Measurements from ENCODE around the gene CHMP3.

The CHMP3 gene

DNA sequence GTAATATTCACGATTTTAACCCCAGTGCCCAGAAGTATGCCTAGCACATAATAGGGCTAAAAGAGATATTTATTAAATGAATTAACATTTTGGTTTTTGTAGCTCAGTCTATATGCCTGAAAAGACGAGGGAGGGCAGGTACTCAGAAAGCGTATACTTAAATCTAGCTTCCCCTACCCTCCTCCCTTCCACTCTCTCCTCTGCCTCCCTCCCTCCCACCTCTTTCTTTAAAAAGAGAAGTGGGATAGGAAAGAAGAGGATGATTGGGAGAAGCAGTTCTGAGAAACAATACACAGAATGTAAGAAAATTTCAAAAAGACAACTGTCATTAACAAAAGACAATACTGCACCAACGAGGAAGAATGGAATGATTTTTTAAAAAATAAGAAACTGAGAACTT lies 39.8 kb downstream of the CHMP3 start:
- no peaks in the 10 kb centered on the region for H3K4me1 ChIP-seq
- no peaks in the 10 kb centered on the region for H3K9me3 ChIP-seq
- H3K4me3 ChIP-seq (ENCODE audit: low read depth, low read length): no peak overlapping the region
- TF ChIP-seq, protein P1, sequence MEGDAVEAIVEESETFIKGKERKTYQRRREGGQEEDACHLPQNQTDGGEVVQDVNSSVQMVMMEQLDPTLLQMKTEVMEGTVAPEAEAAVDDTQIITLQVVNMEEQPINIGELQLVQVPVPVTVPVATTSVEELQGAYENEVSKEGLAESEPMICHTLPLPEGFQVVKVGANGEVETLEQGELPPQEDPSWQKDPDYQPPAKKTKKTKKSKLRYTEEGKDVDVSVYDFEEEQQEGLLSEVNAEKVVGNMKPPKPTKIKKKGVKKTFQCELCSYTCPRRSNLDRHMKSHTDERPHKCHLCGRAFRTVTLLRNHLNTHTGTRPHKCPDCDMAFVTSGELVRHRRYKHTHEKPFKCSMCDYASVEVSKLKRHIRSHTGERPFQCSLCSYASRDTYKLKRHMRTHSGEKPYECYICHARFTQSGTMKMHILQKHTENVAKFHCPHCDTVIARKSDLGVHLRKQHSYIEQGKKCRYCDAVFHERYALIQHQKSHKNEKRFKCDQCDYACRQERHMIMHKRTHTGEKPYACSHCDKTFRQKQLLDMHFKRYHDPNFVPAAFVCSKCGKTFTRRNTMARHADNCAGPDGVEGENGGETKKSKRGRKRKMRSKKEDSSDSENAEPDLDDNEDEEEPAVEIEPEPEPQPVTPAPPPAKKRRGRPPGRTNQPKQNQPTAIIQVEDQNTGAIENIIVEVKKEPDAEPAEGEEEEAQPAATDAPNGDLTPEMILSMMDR (IDR thresholded peaks at IDR 0.05; ENCODE audit: low read depth, low read length): no peak
- no peak for DNase-seq
- no peaks in the 10 kb centered on the region for H3K27me3 ChIP-seq
- no peaks in the 10 kb centered on the region for H3K36me3 ChIP-seq

DNA sequence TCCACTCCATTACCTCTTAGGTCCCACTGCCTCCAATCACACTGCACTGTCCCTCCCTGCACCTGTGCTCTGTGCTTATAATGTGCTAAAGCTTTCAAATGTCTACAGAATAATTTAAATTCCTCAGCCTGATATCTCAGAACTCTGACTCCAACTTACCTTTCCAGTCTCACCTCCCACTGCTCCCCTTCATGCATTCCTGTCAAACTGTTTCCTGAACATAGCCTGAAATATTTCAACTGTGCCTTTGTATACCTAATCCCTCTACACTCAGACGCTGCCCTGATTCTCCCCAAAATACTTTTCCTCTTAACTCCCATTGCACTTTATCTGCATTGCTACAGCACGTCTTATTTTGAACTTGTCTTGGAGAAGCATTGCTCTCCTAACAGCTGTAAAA lies 40.5 kb downstream of the CHMP3 start:
- TF ChIP-seq, protein P1 (IDR thresholded peaks at IDR 0.05; ENCODE audit: low read depth, low read length): no peak
- H3K4me1 ChIP-seq: no peaks in the 10 kb centered on the region
- DNase-seq: no peak
- H3K27me3 ChIP-seq: no peaks in the 10 kb centered on the region
- H3K4me3 ChIP-seq (ENCODE audit: low read depth, low read length): no peak overlapping the region
- no peaks in the 10 kb centered on the region for H3K9me3 ChIP-seq
- no peaks in the 10 kb centered on the region for H3K36me3 ChIP-seq

- Histone ChIP-seq H3K27me3 (no peaks in the 10 kb centered on the region), H3K9me3 (no peaks in the 10 kb centered on the region), H3K36me3 (no peaks in the 10 kb centered on the region), H3K4me1 (no peaks in the 10 kb centered on the region), H3K4me3 (ENCODE audit: low read depth, low read length) (no peak overlapping the region)
- TF ChIP-seq, protein P1 (IDR thresholded peaks at IDR 0.05; ENCODE audit: low read depth, low read length): no peak
- DNase-seq: no peak
Observed at GRCh38 chr2:86521922-86522321, 41.3 kb downstream of the CHMP3 start.

DNA sequence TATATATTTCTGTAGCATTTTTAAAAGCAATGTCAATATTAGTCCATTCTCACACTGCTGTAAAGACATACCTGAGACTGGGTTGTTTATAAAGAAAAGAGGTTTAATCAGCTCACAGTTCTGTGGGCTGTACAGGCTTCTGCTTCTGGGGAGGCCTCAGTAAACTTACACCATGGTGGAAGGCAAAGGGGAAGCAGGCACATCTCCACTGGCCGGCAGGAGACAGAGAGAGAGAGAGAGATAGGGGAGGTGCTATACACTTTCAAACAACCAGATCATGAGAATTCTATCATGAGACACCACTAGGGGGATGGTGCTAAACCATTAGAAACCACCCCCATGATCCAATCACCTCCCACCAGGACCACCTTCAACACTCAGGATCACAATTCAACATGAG lies 43.1 kb downstream of the CHMP3 start:
- Histone ChIP-seq H3K4me3 (ENCODE audit: low read depth, low read length) (no peak overlapping the region), H3K36me3 (no peaks in the 10 kb centered on the region), H3K27me3 (no peaks in the 10 kb centered on the region), H3K4me1 (no peaks in the 10 kb centered on the region), H3K9me3 (no peaks in the 10 kb centered on the region)
- TF ChIP-seq, protein P1 (IDR thresholded peaks at IDR 0.05; ENCODE audit: low read depth, low read length): no peak
- DNase-seq: no peak

DNA sequence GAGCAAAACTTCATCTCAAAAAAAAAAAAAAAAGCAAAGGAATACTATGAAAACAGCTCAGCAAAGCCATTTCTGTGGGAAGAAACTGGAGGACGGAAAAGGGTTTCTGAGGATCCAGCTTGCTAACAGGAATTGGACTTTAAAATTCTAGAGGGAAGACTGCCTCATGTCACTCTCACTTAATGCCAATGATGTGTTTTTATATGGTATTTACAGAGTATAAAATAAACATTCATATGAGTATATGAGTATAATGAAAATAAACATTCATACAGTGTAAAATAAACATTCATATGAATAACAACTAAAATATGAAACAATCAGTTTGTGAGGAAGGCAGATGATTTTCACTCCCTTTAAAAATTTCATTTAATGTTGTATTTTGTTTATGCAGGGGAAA lies 43.9 kb downstream of the CHMP3 start:
- no peak for DNase-seq

DNA sequence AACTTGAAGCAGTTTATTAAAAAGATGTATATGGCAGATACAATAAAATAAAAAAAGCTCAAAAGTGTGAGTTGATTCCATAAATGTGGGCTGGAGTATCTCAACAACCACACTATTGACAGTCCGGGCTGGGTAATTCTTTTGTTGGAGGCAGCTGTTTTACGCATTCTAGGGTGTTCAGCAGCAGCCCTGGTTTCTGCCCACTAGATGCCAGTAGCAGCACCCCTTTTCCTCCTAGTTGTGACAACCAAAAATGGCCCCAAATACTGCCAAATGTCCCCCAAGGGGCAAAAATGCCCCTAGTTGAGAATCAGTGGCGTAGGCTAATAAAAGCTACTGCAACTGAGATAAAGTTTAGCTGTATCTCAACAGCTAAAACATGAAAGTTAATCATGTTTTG lies 44.8 kb downstream of the CHMP3 start:
- no peaks in the 10 kb centered on the region for H3K27me3 ChIP-seq
- H3K4me3 ChIP-seq (ENCODE audit: low read depth, low read length): no peak overlapping the region
- TF ChIP-seq, protein P1 (IDR thresholded peaks at IDR 0.05; ENCODE audit: low read depth, low read length): peak; percentile 32
- peak; percentile 6 for DNase-seq
- no peaks in the 10 kb centered on the region for H3K36me3 ChIP-seq
- H3K4me1 ChIP-seq: no peaks in the 10 kb centered on the region
- H3K9me3 ChIP-seq: no peaks in the 10 kb centered on the region

More for the DNA sequence above, 43.9 kb downstream of the CHMP3 start:
- Histone ChIP-seq H3K4me3 (ENCODE audit: low read depth, low read length) (no peak overlapping the region), H3K9me3 (no peaks in the 10 kb centered on the region), H3K4me1 (no peaks in the 10 kb centered on the region), H3K27me3 (no peaks in the 10 kb centered on the region), H3K36me3 (no peaks in the 10 kb centered on the region)
- TF ChIP-seq, protein P1 (IDR thresholded peaks at IDR 0.05; ENCODE audit: low read depth, low read length): no peak

Measured in BE2C (cell line).